ENCODE data around the gene INSM2.

The INSM2 gene

GRCh38 chr14:35553808-35554207, 19.8 kb downstream of the INSM2 start:
- Histone ChIP-seq H3K4me1 (peaks cover 63% of the 10 kb centered on the region), H3K27me3 (no peaks in the 10 kb centered on the region), H3K36me3 (no peaks in the 10 kb centered on the region), H3K9me3 (no peaks in the 10 kb centered on the region), H3K4me3 (ENCODE audit: low read depth, low read length) (no peak overlapping the region)
- no peak for TF ChIP-seq CTCF (IDR thresholded peaks at IDR 0.05; ENCODE audit: low read depth, low read length)
- DNase-seq: no peak

- no peak for TF ChIP-seq CTCF (IDR thresholded peaks at IDR 0.05; ENCODE audit: low read depth, low read length)
- Histone ChIP-seq H3K4me1 (peaks cover 49% of the 10 kb centered on the region), H3K36me3 (no peaks in the 10 kb centered on the region), H3K9me3 (no peaks in the 10 kb centered on the region), H3K27me3 (no peaks in the 10 kb centered on the region), H3K4me3 (ENCODE audit: low read depth, low read length) (no peak overlapping the region)
- DNase-seq: peak; percentile 76
These were observed 22.6 kb downstream of the INSM2 start for GRCh38 chr14:35556548-35556947.

GRCh38 chr14:35557221-35557747, 23.3 kb downstream of the INSM2 start:
- peak; percentile 44 for DNase-seq
- TF ChIP-seq CTCF (IDR thresholded peaks at IDR 0.05; ENCODE audit: low read depth, low read length): no peak
- no peaks in the 10 kb centered on the region for H3K36me3 ChIP-seq
- no peaks in the 10 kb centered on the region for H3K27me3 ChIP-seq
- no peaks in the 10 kb centered on the region for H3K9me3 ChIP-seq
- no peak overlapping the region for H3K4me3 ChIP-seq (ENCODE audit: low read depth, low read length)
- H3K4me1 ChIP-seq: peaks cover 42% of the 10 kb centered on the region

GRCh38 chr14:35558680-35559079, 24.7 kb downstream of the INSM2 start:
- Histone ChIP-seq H3K36me3 (no peaks in the 10 kb centered on the region; the same call in 1 of the 2 replicates), H3K27me3 (no peaks in the 10 kb centered on the region), H3K4me3 (ENCODE audit: low read depth, low read length) (no peak overlapping the region), H3K4me1 (peaks cover 35% of the 10 kb centered on the region), H3K9me3 (no peaks in the 10 kb centered on the region)
- no peak for TF ChIP-seq CTCF (IDR thresholded peaks at IDR 0.05; ENCODE audit: low read depth, low read length)
- DNase-seq: no peak

- Histone ChIP-seq H3K27me3 (no peaks in the 10 kb centered on the region), H3K9me3 (no peaks in the 10 kb centered on the region), H3K4me3 (ENCODE audit: low read depth, low read length) (no peak overlapping the region), H3K36me3 (no peaks in the 10 kb centered on the region; the same call in 1 of the 2 replicates), H3K4me1 (no peaks in the 10 kb centered on the region; the same call in none of the 2 replicates)
- TF ChIP-seq CTCF (IDR thresholded peaks at IDR 0.05; ENCODE audit: low read depth, low read length): no peak
- DNase-seq: no peak
These were observed 32.0 kb downstream of the INSM2 start for GRCh38 chr14:35565871-35566464.

- no peaks in the 10 kb centered on the region for H3K27me3 ChIP-seq
- H3K36me3 ChIP-seq: no peaks in the 10 kb centered on the region
- H3K9me3 ChIP-seq: no peaks in the 10 kb centered on the region
- H3K4me3 ChIP-seq (ENCODE audit: low read depth, low read length): no peak overlapping the region
- H3K4me1 ChIP-seq: peaks cover 34% of the 10 kb centered on the region
- no peak for DNase-seq
- no peak for TF ChIP-seq CTCF (IDR thresholded peaks at IDR 0.05; ENCODE audit: low read depth, low read length)
These were observed 37.6 kb downstream of the INSM2 start for GRCh38 chr14:35571598-35571997.
